ENCODE measurements around the gene LIN7A. TPM values are rescaled to one million over a fixed set of nuclear protein-coding genes. Genes with fewer than 3 reads are reported as not detected.

The LIN7A gene
- total and polyA plus RNA-seq, 2 of the 4 experiments (the other 2 are of a cell fraction) = 10.8 to 24.7 TPM

- no peaks in the 10 kb centered on the region for H4K20me1 ChIP-seq (ENCODE audit: insufficient read depth, low read length)
- 60% methylated on average over 1 of the region's 7 CpGs; no CpG with 5 or more reads in 1 of the 2 experiments for WGBS, 2 experiments (ENCODE audit: extremely low coverage in 2 of 2, insufficient read length in 1 of 2)
- no peak overlapping the region for H3K9ac ChIP-seq (ENCODE audit: low read depth, low read length)
- no peak overlapping the region for H3K4ac ChIP-seq (ENCODE audit: low read depth, low read length)
- ATAC-seq (ENCODE audit: low read depth) (no peak), DNase-seq (no peak)
- ChIA-PET POLR2A (ENCODE audit: unreplicated experiment) (no interaction called here), CTCF (interaction anchor here (1.2 kb wide), 1 partner anchor 11 kb away, joined by 4 read pairs; no protein-coding TSS in a partner anchor)
- H3K4me1 ChIP-seq (ENCODE audit: control insufficient read depth, insufficient read depth, low read length) = no peaks in the 10 kb centered on the region
- H3K36me3 ChIP-seq (ENCODE audit: control insufficient read depth, insufficient read depth, low read length) = no peaks in the 10 kb centered on the region
- H4K91ac ChIP-seq (ENCODE audit: insufficient read depth, low read depth, low read length) = no peak overlapping the region
- dilution Hi-C loops (cut with HindIII; ENCODE audit: low sequenced_read_pairs, unreplicated experiment) = no loop called here
- intact Hi-C loops (cut with micrococcal nuclease) = loop anchor here (5.0 kb wide), 2 partner anchors 177 to 467 kb away; no protein-coding TSS in a partner anchor
- no peak overlapping the region for H2AFZ ChIP-seq (replicated peaks; ENCODE audit: low read length, poor library complexity)
- H2BK120ac ChIP-seq (ENCODE audit: low read depth, low read length) = no peak overlapping the region
- H3K9me3 ChIP-seq (ENCODE audit: control insufficient read depth, insufficient read depth, low read length) = no peaks in the 10 kb centered on the region
- H3K56ac ChIP-seq (ENCODE audit: extremely low read depth, insufficient read depth, low read length) = no peak overlapping the region
- H4K8ac ChIP-seq (ENCODE audit: low read depth in 2 of 2, low read length in 2 of 2) = no peak overlapping the region
- H2BK15ac ChIP-seq (ENCODE audit: low read depth, low read length) = no peak overlapping the region
- no peak overlapping the region for H2BK5ac ChIP-seq (ENCODE audit: low read depth, low read length, poor library complexity, severe bottlenecking)
- H3K9me1 ChIP-seq (ENCODE audit: insufficient read depth, low read length) = no peaks in the 10 kb centered on the region
- H2AK9ac ChIP-seq (replicated peaks; ENCODE audit: low read depth, low read length, poor library complexity) = no peak overlapping the region
- no peaks in the 10 kb centered on the region for H3K27me3 ChIP-seq (ENCODE audit: control insufficient read depth, insufficient read depth, low read length)
- H3K18ac ChIP-seq (ENCODE audit: low read depth, low read length) = no peak overlapping the region
- no peak overlapping the region for H3K14ac ChIP-seq (replicated peaks; ENCODE audit: low read depth, low read length)
- H3K4me2 ChIP-seq (ENCODE audit: low read depth, low read length) = no peak overlapping the region
- H4K5ac ChIP-seq (ENCODE audit: low read depth, low read length) = no peak overlapping the region
- peaks cover 0 to 18% of the 10 kb centered on the region in 2 experiments; a peak in 2 of 4 replicates for H3K79me1 ChIP-seq (ENCODE audit: low read depth in 1 of 2, low read length in 2 of 2)
- H3K27ac ChIP-seq (ENCODE audit: insufficient read depth, low read length) = no peak overlapping the region
- TF ChIP-seq SMC3 (IDR thresholded peaks at IDR 0.05; ENCODE audit: low read depth, low read length) = no peak
- TF ChIP-seq MAFK (IDR thresholded peaks at IDR 0.05; ENCODE audit: low read depth, low read length) = 0 out of 2 replicates have a peak, but pooled peaks have one; percentile 1
- no peak for TF ChIP-seq RFX5 (IDR thresholded peaks at IDR 0.05; ENCODE audit: low read depth, low read length)
- no peak for TF ChIP-seq POLR2A (IDR thresholded peaks at IDR 0.05; ENCODE audit: low read depth, low read length)
- TF ChIP-seq CHD1 (IDR thresholded peaks at IDR 0.05; ENCODE audit: low read depth, low read length) = no peak
- no peak overlapping the region for H3K4me3 ChIP-seq (ENCODE audit: insufficient read depth, low read depth, low read length)
- no TSS peak for BruUV-seq (replicated peaks)
- in situ Hi-C loops (cut with MboI; ENCODE audit: low sequenced_read_pairs) = loop anchor here (25.0 kb wide), 2 partner anchors 327 to 1527 kb away; no protein-coding TSS in a partner anchor
- H3K23ac ChIP-seq (ENCODE audit: low read depth, low read length) = no peak overlapping the region
- H2BK20ac ChIP-seq (ENCODE audit: low read depth, low read length) = no peak overlapping the region
- no peak overlapping the region for H2AK5ac ChIP-seq (ENCODE audit: low read depth, low read length)
Measured at GRCh38 chr12:80939231-80939950, 1.7 kb upstream of the LIN7A start.

Data from IMR-90 (cell line).